Keratinocyte (primary cell): ENCODE data around the gene FMNL2. TPM values are rescaled to one million over a fixed set of nuclear protein-coding genes. Genes with fewer than 3 reads are reported as not detected.

Experiments used
- DNase-seq: peaks from one replicate; pipeline ENCODE4 v3.0.0-alpha.2; 2011; ENCODE audit warnings: low read depth, missing footprints, low spot score
- FAIRE-seq: peaks from 2 replicates; lab custom pipeline; 2011; peaks lifted over from hg19 to GRCh38; lab: Jason Lieb, UNC
- H2AFZ ChIP-seq: 2 replicates; pipeline ENCODE4 v1.6.0; 2012; ENCODE audit warnings: low read length, control low read depth, inconsistent platforms; ENCODE audit not compliant: control insufficient read depth
- H3K27ac ChIP-seq: 2 replicates; pipeline ENCODE4 v1.5.1; 2011; ENCODE audit warnings: low read length; ENCODE audit not compliant: control insufficient read depth, insufficient read depth
- H3K27me3 ChIP-seq: 3 replicates; pipeline ENCODE4 v1.6.0; 2011; ENCODE audit warnings: low read length; ENCODE audit not compliant: control insufficient read depth, insufficient read depth; ENCODE audit errors: extremely low read depth
- H3K36me3 ChIP-seq, 2 experiments: 2 replicates in 1 of 2; 3 replicates in 1 of 2; pipeline ENCODE4 v1.5.1; 2011; ENCODE audit warnings: low read length in 2 of 2, mild to moderate bottlenecking in 1 of 2; ENCODE audit not compliant: control insufficient read depth in 2 of 2, insufficient read depth in 2 of 2; ENCODE audit errors: extremely low read depth in 1 of 2
- H3K4me1 ChIP-seq: 3 replicates; pipeline ENCODE4 v1.5.1; 2011; ENCODE audit warnings: low read length; ENCODE audit not compliant: control insufficient read depth, insufficient read depth; ENCODE audit errors: extremely low read depth
- H3K4me2 ChIP-seq: 3 replicates; pipeline ENCODE4 v1.6.0; 2011; ENCODE audit warnings: low read depth, low read length; ENCODE audit not compliant: control insufficient read depth, insufficient read depth; ENCODE audit errors: extremely low read depth
- H3K4me3 ChIP-seq, 3 experiments: fragments of 200-600 bp in 1 of 3; sonication (generic) in 1 of 3; 2 replicates in 2 of 3; 3 replicates in 1 of 3; pipeline ENCODE4 v1.5.1; 2011 to 2016; ENCODE audit warnings: low read length in 3 of 3, mild to moderate bottlenecking in 3 of 3, control low read depth in 2 of 3, inconsistent platforms in 1 of 3, low read depth in 1 of 3, mixed read lengths in 1 of 3, mixed run types in 1 of 3, moderate library complexity in 1 of 3; ENCODE audit not compliant: control insufficient read depth in 2 of 3, insufficient read depth in 2 of 3; ENCODE audit errors: extremely low read depth in 1 of 3
- H3K79me2 ChIP-seq: 2 replicates; pipeline ENCODE4 v1.6.0; 2012; ENCODE audit warnings: low read length; ENCODE audit not compliant: control insufficient read depth, insufficient read depth
- H3K9ac ChIP-seq: 3 replicates; pipeline ENCODE4 v1.6.0; 2011; ENCODE audit warnings: low read length; ENCODE audit not compliant: control insufficient read depth, insufficient read depth; ENCODE audit errors: extremely low read depth
- H3K9me1 ChIP-seq: 3 replicates; pipeline ENCODE4 v1.6.0; 2011; ENCODE audit warnings: low read length; ENCODE audit not compliant: control insufficient read depth, insufficient read depth; ENCODE audit errors: extremely low read depth
- H3K9me3 ChIP-seq: 2 replicates; pipeline ENCODE4 v1.5.1; 2012; ENCODE audit warnings: low read depth, low read length; ENCODE audit not compliant: control insufficient read depth
- H4K20me1 ChIP-seq: 3 replicates; pipeline ENCODE4 v1.6.0; 2011; ENCODE audit warnings: low read length; ENCODE audit not compliant: control insufficient read depth, insufficient read depth; ENCODE audit errors: extremely low read depth
- CTCF ChIP-seq, 3 experiments: IDR thresholded peaks in 1 of 3; conservative IDR thresholded peaks in 1 of 3; optimal IDR thresholded peaks in 1 of 3; 2 replicates in 2 of 3; 3 replicates in 1 of 3; pipeline versions ENCODE3 to v1.5.1; 2011; ENCODE audit warnings: low read length in 3 of 3, mild to moderate bottlenecking in 3 of 3, moderate library complexity in 2 of 3, control low read depth in 1 of 3, inconsistent platforms in 1 of 3; ENCODE audit not compliant: insufficient read depth in 2 of 3; ENCODE audit errors: extremely low read depth in 1 of 3
- EZH2 ChIP-seq: IDR thresholded peaks from one replicate; pipeline ENCODE4 v1.6.1; 2012; ENCODE audit warnings: inconsistent platforms, mild to moderate bottlenecking, low read length, moderate library complexity
- dilution Hi-C: fragments of 300-500 bp; cut with MboI; formaldehyde crosslinking; loops from one replicate; pipeline ENCODE4 v1.7.0; 2020; ENCODE audit warnings: low sequenced_read_pairs; ENCODE audit not compliant: extremely low pct_ligation_motif_present
- polyA plus RNA-seq, 5 experiments: library from polyadenylated mRNA; depleted of rRNA in 3 of 5; stranded (reverse) in 3 of 5; stranded (forward) in 1 of 5; unstranded in 1 of 5; fragments of >200 nt; gene quantifications; 1 replicate in 1 of 5; 2 replicates in 3 of 5; 3 replicates in 1 of 5; pipeline versions ENCODE4 v1.2.1 to v1.2.3, GENCODE V29; 2011 to 2012; ENCODE audit warnings: missing spikeins in 2 of 5, low read depth in 1 of 5, low replicate concordance in 1 of 5

The FMNL2 gene
- polyA plus RNA-seq, 1 donor (not counting 4 experiments of a cell fraction or from before 2014, with no cell fraction given): 62.7 TPM

- Histone ChIP-seq H3K9ac (no peak overlapping the region), H3K27ac (peak overlapping the region; percentile 45), H3K9me3 (no peaks in the 10 kb centered on the region), H3K9me1 (peaks cover 4% of the 10 kb centered on the region), H3K36me3 (peaks cover 0 to 4% of the 10 kb centered on the region in 2 experiments), H3K4me3 (no peak overlapping the region), H2AFZ (no peak overlapping the region), H3K4me2 (peak overlapping the region; percentile 42), H3K79me2 (peaks cover 92% of the 10 kb centered on the region), H3K27me3 (no peaks in the 10 kb centered on the region), H3K4me1 (peaks cover 69% of the 10 kb centered on the region), H4K20me1 (no peaks in the 10 kb centered on the region)
- FAIRE-seq (no peak), DNase-seq (no peak)
- TF ChIP-seq EZH2 (no peak), CTCF (optimal IDR thresholded peaks at IDR 0.05 in 1 of 3, IDR thresholded peaks at IDR 0.05 in 1 of 3, conservative IDR thresholded peaks at IDR 0.05 in 1 of 3; ENCODE audit: extremely low read depth in 1 of 3, insufficient read depth in 2 of 3, low read length in 3 of 3) (no peak)
- dilution Hi-C loops: no loop called here
These were observed 80.8 kb downstream of the FMNL2 start for GRCh38 chr2:152415796-152416195.

- no peak overlapping the region for H3K4me2 ChIP-seq
- DNase-seq: no peak
- H3K4me3 ChIP-seq: no peak overlapping the region
- H3K27me3 ChIP-seq: no peaks in the 10 kb centered on the region
- no peak overlapping the region for H3K9ac ChIP-seq
- H3K36me3 ChIP-seq: peaks cover 0 to 4% of the 10 kb centered on the region in 2 experiments
- dilution Hi-C loops: no loop called here
- no peak for FAIRE-seq
- peaks cover 62% of the 10 kb centered on the region for H3K4me1 ChIP-seq
- H4K20me1 ChIP-seq: no peaks in the 10 kb centered on the region
- TF ChIP-seq CTCF (optimal IDR thresholded peaks at IDR 0.05 in 1 of 3, IDR thresholded peaks at IDR 0.05 in 1 of 3, conservative IDR thresholded peaks at IDR 0.05 in 1 of 3; ENCODE audit: extremely low read depth in 1 of 3, insufficient read depth in 2 of 3, low read length in 3 of 3) (no peak), EZH2 (no peak)
- no peak overlapping the region for H2AFZ ChIP-seq
- peaks cover 78% of the 10 kb centered on the region for H3K79me2 ChIP-seq
- H3K27ac ChIP-seq: no peak overlapping the region
- peaks cover 4% of the 10 kb centered on the region for H3K9me1 ChIP-seq
- H3K9me3 ChIP-seq: no peaks in the 10 kb centered on the region
These were observed 83.7 kb downstream of the FMNL2 start for GRCh38 chr2:152418688-152419087.
